ENCODE measurements around the gene KIF21B. TPM values are rescaled to one million over a fixed set of nuclear protein-coding genes. Genes with fewer than 3 reads are reported as not detected.

KIF21B gene
- polyA plus RNA-seq, 1 experiment, result 0.24 TPM

GRCh38 chr1:200969726-200970561 lies 53.6 kb downstream of the KIF21B start:
- no peak for TF ChIP-seq CTCF (IDR thresholded peaks at IDR 0.05; ENCODE audit: low read depth, low read length)
- peaks cover 7% of the 10 kb centered on the region for H3K27me3 ChIP-seq (ENCODE audit: control insufficient read depth, insufficient read depth, low read length)
- POLR2A ChIA-PET, result no interaction called here
- no peak overlapping the region for H3K4me3 ChIP-seq (ENCODE audit: low read depth, low read length)
- no peak overlapping the region for H3K27ac ChIP-seq (ENCODE audit: low read depth, low read length)
- H3K9me3 ChIP-seq (ENCODE audit: control insufficient read depth, insufficient read depth, low read length), result no peaks in the 10 kb centered on the region; the same call in 1 of the 2 replicates
- no peak for DNase-seq (ENCODE audit: low read depth, low spot score)
- CTCF ChIA-PET, result interaction anchor here (0.8 to 4.1 kb wide), 6 partner anchors 25 to 348 kb away, joined by 3 to 67 read pairs (median 16); partner anchors contain the start of gene CACNA1S

- POLR2A ChIA-PET, result no interaction called here
- Histone ChIP-seq H3K27ac (ENCODE audit: low read depth, low read length) (no peak overlapping the region), H3K9me3 (ENCODE audit: control insufficient read depth, insufficient read depth, low read length) (no peaks in the 10 kb centered on the region; the same call in 1 of the 2 replicates), H3K4me3 (ENCODE audit: low read depth, low read length) (no peak overlapping the region), H3K27me3 (ENCODE audit: control insufficient read depth, insufficient read depth, low read length) (peaks cover 11% of the 10 kb centered on the region)
- no peak for DNase-seq (ENCODE audit: low read depth, low spot score)
- CTCF ChIA-PET, result interaction anchor here (0.6 to 1.3 kb wide), 4 partner anchors 10 to 347 kb away, joined by 3 to 4 read pairs (median 3); no protein-coding TSS in a partner anchor
- no peak for TF ChIP-seq CTCF (IDR thresholded peaks at IDR 0.05; ENCODE audit: low read depth, low read length)
These were observed 54.8 kb downstream of the KIF21B start for GRCh38 chr1:200968469-200969410.

GRCh38 chr1:200967693-200968468 lies 55.6 kb downstream of the KIF21B start:
- no peak for TF ChIP-seq CTCF (IDR thresholded peaks at IDR 0.05; ENCODE audit: low read depth, low read length)
- no peak for DNase-seq (ENCODE audit: low read depth, low spot score)

GRCh38 chr1:200966934-200967333 lies 56.6 kb downstream of the KIF21B start:
- Histone ChIP-seq H3K27me3 (ENCODE audit: control insufficient read depth, insufficient read depth, low read length) (peaks cover 15% of the 10 kb centered on the region), H3K27ac (ENCODE audit: low read depth, low read length) (no peak overlapping the region), H3K4me3 (ENCODE audit: low read depth, low read length) (no peak overlapping the region), H3K9me3 (ENCODE audit: control insufficient read depth, insufficient read depth, low read length) (no peaks in the 10 kb centered on the region)
- CTCF ChIA-PET, result no interaction called here
- TF ChIP-seq CTCF (IDR thresholded peaks at IDR 0.05; ENCODE audit: low read depth, low read length), result no peak
- no peak for DNase-seq (ENCODE audit: low read depth, low spot score)
- POLR2A ChIA-PET, result no interaction called here

More at GRCh38 chr1:200967693-200968468, 55.6 kb downstream of the KIF21B start:
- Histone ChIP-seq H3K27me3 (ENCODE audit: control insufficient read depth, insufficient read depth, low read length) (peaks cover 11% of the 10 kb centered on the region), H3K27ac (ENCODE audit: low read depth, low read length) (no peak overlapping the region), H3K9me3 (ENCODE audit: control insufficient read depth, insufficient read depth, low read length) (no peaks in the 10 kb centered on the region; the same call in 1 of the 2 replicates), H3K4me3 (ENCODE audit: low read depth, low read length) (no peak overlapping the region)
- ChIA-PET CTCF (interaction anchor here (0.6 to 1.3 kb wide), 4 partner anchors 11 to 346 kb away, joined by 3 to 4 read pairs (median 3); no protein-coding TSS in a partner anchor), POLR2A (no interaction called here)
